Parathyroid adenoma (tissue), 2 donors: ENCODE data around the gene CDCA7.

Experiments used
- H2AFZ ChIP-seq: fragments of 300-600 bp; sonication (generic); one replicate; pipeline ENCODE4 v1.7.0; 2017; ENCODE audit warnings: antibody characterized with exemption, mild to moderate bottlenecking
- H3K27ac ChIP-seq: fragments of 300-600 bp; sonication (generic); one replicate; pipeline ENCODE4 v1.7.0; 2017
- H3K27me3 ChIP-seq: fragments of 300-600 bp; sonication (generic); one replicate; pipeline ENCODE4 v1.7.0; 2017; ENCODE audit warnings: low read length; ENCODE audit not compliant: control insufficient read depth, insufficient read depth
- H3K36me3 ChIP-seq: fragments of 300-600 bp; sonication (generic); one replicate; pipeline ENCODE4 v1.7.0; 2017; ENCODE audit warnings: low read length; ENCODE audit not compliant: control insufficient read depth, insufficient read depth
- H3K4me1 ChIP-seq: fragments of 300-600 bp; sonication (generic); one replicate; pipeline ENCODE4 v1.7.0; 2017; ENCODE audit warnings: control low read depth
- H3K4me2 ChIP-seq: fragments of 300-600 bp; sonication (generic); one replicate; pipeline ENCODE4 v1.7.0; 2017; ENCODE audit warnings: low read length
- H3K4me3 ChIP-seq: fragments of 300-600 bp; sonication (generic); one replicate; pipeline ENCODE4 v1.7.0; 2017; ENCODE audit warnings: low read depth, low read length
- H3K79me2 ChIP-seq: fragments of 300-600 bp; sonication (generic); one replicate; pipeline ENCODE4 v1.7.0; 2017; ENCODE audit warnings: control low read depth
- H3K9ac ChIP-seq: fragments of 300-600 bp; sonication (generic); one replicate; pipeline ENCODE4 v1.7.0; 2017; ENCODE audit warnings: mild to moderate bottlenecking
- H3K9me3 ChIP-seq: fragments of 300-600 bp; sonication (generic); one replicate; pipeline ENCODE4 v1.7.0; 2017; ENCODE audit warnings: low read length; ENCODE audit not compliant: control insufficient read depth
- CTCF ChIP-seq: fragments of 300-600 bp; sonication (generic); IDR thresholded peaks from one replicate; pipeline ENCODE4 v1.7.0; 2017; ENCODE audit warnings: antibody characterized with exemption, mild to moderate bottlenecking
- donor health status: primary hyperparathyroidism.

CDCA7 gene

GRCh38 chr2:173395567-173396351 lies 41.1 kb downstream of the CDCA7 start:
- TF ChIP-seq CTCF, result no peak
- Histone ChIP-seq H3K4me3 (no peak overlapping the region), H2AFZ (no peak overlapping the region), H3K79me2 (no peaks in the 10 kb centered on the region), H3K4me2 (no peak overlapping the region), H3K27me3 (no peaks in the 10 kb centered on the region), H3K36me3 (no peaks in the 10 kb centered on the region), H3K9me3 (no peaks in the 10 kb centered on the region), H3K9ac (no peak overlapping the region), H3K27ac (no peak overlapping the region), H3K4me1 (no peaks in the 10 kb centered on the region)

- H3K27ac ChIP-seq, result no peak overlapping the region
- H3K4me1 ChIP-seq, result peaks cover 2% of the 10 kb centered on the region
- TF ChIP-seq CTCF, result no peak
- H3K27me3 ChIP-seq, result no peaks in the 10 kb centered on the region
- H3K9ac ChIP-seq, result no peak overlapping the region
- H2AFZ ChIP-seq, result no peak overlapping the region
- no peak overlapping the region for H3K4me2 ChIP-seq
- H3K9me3 ChIP-seq, result no peaks in the 10 kb centered on the region
- no peak overlapping the region for H3K4me3 ChIP-seq
- no peaks in the 10 kb centered on the region for H3K36me3 ChIP-seq
- no peaks in the 10 kb centered on the region for H3K79me2 ChIP-seq
Observed at GRCh38 chr2:173397539-173397938, 42.9 kb downstream of the CDCA7 start.

- Histone ChIP-seq H3K9me3 (no peaks in the 10 kb centered on the region), H2AFZ (no peak overlapping the region), H3K9ac (no peak overlapping the region), H3K27me3 (no peaks in the 10 kb centered on the region), H3K27ac (no peak overlapping the region), H3K4me2 (no peak overlapping the region), H3K4me1 (peaks cover 2% of the 10 kb centered on the region), H3K36me3 (no peaks in the 10 kb centered on the region), H3K79me2 (no peaks in the 10 kb centered on the region), H3K4me3 (no peak overlapping the region)
- TF ChIP-seq CTCF, result no peak
Observed at GRCh38 chr2:173399229-173399628, 44.6 kb downstream of the CDCA7 start.

GRCh38 chr2:173400760-173401159 lies 46.1 kb downstream of the CDCA7 start:
- H3K27me3 ChIP-seq, result no peaks in the 10 kb centered on the region
- TF ChIP-seq CTCF, result no peak

More at GRCh38 chr2:173400760-173401159, 46.1 kb downstream of the CDCA7 start:
- H3K4me2 ChIP-seq, result no peak overlapping the region
- H3K79me2 ChIP-seq, result no peaks in the 10 kb centered on the region
- H3K9me3 ChIP-seq, result no peaks in the 10 kb centered on the region
- no peak overlapping the region for H3K27ac ChIP-seq
- no peaks in the 10 kb centered on the region for H3K36me3 ChIP-seq
- no peak overlapping the region for H3K4me3 ChIP-seq
- no peak overlapping the region for H2AFZ ChIP-seq
- H3K4me1 ChIP-seq, result peaks cover 2% of the 10 kb centered on the region
- no peak overlapping the region for H3K9ac ChIP-seq
